Adrenal gland (tissue), 12 donors: ENCODE results near the gene AK8. TPM values are rescaled to one million over a fixed set of nuclear protein-coding genes. Genes with fewer than 3 reads are reported as not detected.

Experiments used
- DNase-seq, 7 donors: peaks; one replicate each; pipeline ENCODE4 v3.0.0-alpha.2; 2019 to 2020
- H3K27ac ChIP-seq, 5 donors: fragments of 200-600 bp; sonication (generic) in 4 of 5; 1 replicate in 3 of 5; 2 replicates in 2 of 5; pipeline versions ENCODE4 v1.5.1 to v1.8.0; 2016 to 2020; ENCODE audit warnings: mild to moderate bottlenecking in 1 of 5
- H3K27me3 ChIP-seq: fragments of 200-600 bp; 2 replicates; pipeline ENCODE4 v1.8.0; 2021
- H3K36me3 ChIP-seq, 2 donors: fragments of 200-600 bp; replicated peaks in 1 of 2; 1 replicate in 1 of 2; 2 replicates in 1 of 2; pipeline versions ENCODE4 v1.5.1 to v1.8.0; 2018 to 2022
- H3K4me1 ChIP-seq, 2 donors: fragments of 200-600 bp; replicated peaks in 1 of 2; 1 replicate in 1 of 2; 2 replicates in 1 of 2; pipeline versions ENCODE4 v1.5.1 to v1.8.0; 2018 to 2021
- H3K4me3 ChIP-seq, 4 donors: fragments of 200-600 bp; sonication (generic) in 3 of 4; one replicate each; pipeline ENCODE4 v1.5.1; 2016 to 2018
- H3K9me3 ChIP-seq, 3 donors: fragments of 200-600 bp; sonication (generic) in 1 of 3; replicated peaks in 1 of 3; 1 replicate in 2 of 3; 2 replicates in 1 of 3; pipeline versions ENCODE4 v1.5.1 to v1.8.0; 2016 to 2021
- CTCF ChIP-seq, 6 experiments: fragments of 450-650 bp in 4 of 6; fragments of 200-600 bp in 2 of 6; sonication (generic) in 1 of 6; IDR thresholded peaks; 1 replicate in 5 of 6; 2 replicates in 1 of 6; pipeline versions ENCODE4 v1.5.1 to v1.8.0; 2016 to 2021; ENCODE audit warnings: antibody characterized with exemption in 6 of 6, mild to moderate bottlenecking in 2 of 6, moderate library complexity in 1 of 6
- POLR2A ChIP-seq, 2 donors: fragments of 450-650 bp; IDR thresholded peaks; one replicate each; pipeline ENCODE4 v1.6.1; 2017; ENCODE audit warnings: antibody characterized with exemption in 2 of 2, mild to moderate bottlenecking in 2 of 2, moderate library complexity in 1 of 2
- WGBS, 4 donors: extraction: QIAGEN DNeasy Blood & Tissue Kit in 2 of 4; methylation state at CpG; one replicate each; pipeline versions ENCODE4 v1.1.5 to v1.1.7; 2013 to 2017; 5-methylcytosine and 5-hydroxymethylcytosine counted together
- intact Hi-C, 2 donors: fragments of 100-400 bp; cut with DNase I; formaldehyde crosslinking; loops; one replicate each; pipeline versions ENCODE4 v1.14.1 to v1.15.0; 2022 to 2023
- polyA plus RNA-seq, 3 donors: library from polyadenylated mRNA; stranded (reverse); fragments of 200-250 nt in 2 of 3; fragments of 350-450 nt in 1 of 3; fragmentation: Illumina TruSeq in 1 of 3; extraction: RNeasy Lipid Tissue Mini Kit (QIAGEN cat#74804) in 1 of 3; gene quantifications; one replicate each; pipeline ENCODE4 v1.2.3, GENCODE V29; 2013 to 2014
- total RNA-seq, 9 donors: library from RNA; depleted of rRNA in 4 of 9; stranded (reverse); fragments of >200 nt in 4 of 9; fragments of 120-200 nt in 1 of 9; fragmentation: NEBNext Ultra II Directional in 1 of 9; extraction: Animal tissue kit (Norgen Biotek cat#: 25700) in 1 of 9; gene quantifications; one replicate each; pipeline versions ENCODE4 v1.1.0 to v1.2.4, GENCODE V29; 2013 to 2023
- donor health status: healthy with polysubstance abuse.
- donor health status: Bipolar disorder and iron deficiency.
- donor health status: DM: yes; HTN: yes; CAD: no.
- donor health status: DM: no; HTN: no; CAD: no.
- donor health status: DM: no; HTN: no; CAD: no.
- donor health status: DM: yes; HTN: yes; CAD: no.

The AK8 gene
- total and polyA plus RNA-seq, 12 donors: 0.69 to 6.0 (median 1.5) TPM

- Histone ChIP-seq H3K27ac (no peak overlapping the region), H3K4me3 (no peak overlapping the region), H3K27me3 (no peaks in the 10 kb centered on the region), H3K9me3 (no peaks in the 10 kb centered on the region), H3K4me1 (peaks cover under 1 to 2% of the 10 kb centered on the region in 2 donors), H3K36me3 (no peaks in the 10 kb centered on the region)
- 80 to 89% (median 83%) methylated on average over 3 of the region's 3 CpGs for WGBS, 4 donors
- TF ChIP-seq POLR2A (IDR thresholded peaks at IDR 0.05) (no peak), CTCF (IDR thresholded peaks at IDR 0.05) (no peak)
- intact Hi-C loops: no loop called here
- DNase-seq: peak in 1 of 7 donors; percentile 5
These were observed 114.5 kb downstream of the AK8 start for GRCh38 chr9:132763574-132763973.

- DNase-seq: peak in 1 of 7 donors; percentile 28
- intact Hi-C loops: no loop called here
- WGBS, 4 donors: 87 to 96% (median 94%) methylated on average over 4 of the region's 4 CpGs
These were observed 115.2 kb downstream of the AK8 start for GRCh38 chr9:132762896-132763295.

GRCh38 chr9:132761602-132762001 lies 116.5 kb downstream of the AK8 start:
- Histone ChIP-seq H3K4me3 (no peak overlapping the region), H3K36me3 (no peaks in the 10 kb centered on the region), H3K27ac (no peak overlapping the region), H3K27me3 (no peaks in the 10 kb centered on the region), H3K9me3 (no peaks in the 10 kb centered on the region), H3K4me1 (no peaks in the 10 kb centered on the region)
- DNase-seq: no peak
- intact Hi-C loops: no loop called here
- TF ChIP-seq CTCF (IDR thresholded peaks at IDR 0.05): no peak
- TF ChIP-seq POLR2A (IDR thresholded peaks at IDR 0.05): no peak
- 36 to 81% (median 74%) methylated on average over 1 of the region's 1 CpG for WGBS, 4 donors

More at GRCh38 chr9:132762896-132763295, 115.2 kb downstream of the AK8 start:
- Histone ChIP-seq H3K27me3 (no peaks in the 10 kb centered on the region), H3K4me3 (no peak overlapping the region), H3K27ac (no peak overlapping the region), H3K9me3 (no peaks in the 10 kb centered on the region), H3K4me1 (no peaks in the 10 kb centered on the region), H3K36me3 (no peaks in the 10 kb centered on the region)
- TF ChIP-seq CTCF (IDR thresholded peaks at IDR 0.05): no peak
- TF ChIP-seq POLR2A (IDR thresholded peaks at IDR 0.05): no peak

- WGBS, 4 donors: 47 to 67% (median 64%) methylated on average over 1 of the region's 1 CpG
- intact Hi-C loops: no loop called here
These were observed 118.0 kb downstream of the AK8 start for GRCh38 chr9:132760057-132760456.

More at GRCh38 chr9:132760057-132760456, 118.0 kb downstream of the AK8 start:
- no peak overlapping the region for H3K27ac ChIP-seq
- no peaks in the 10 kb centered on the region for H3K27me3 ChIP-seq
- no peaks in the 10 kb centered on the region for H3K9me3 ChIP-seq
- DNase-seq: no peak
- TF ChIP-seq CTCF (IDR thresholded peaks at IDR 0.05) (no peak), POLR2A (IDR thresholded peaks at IDR 0.05) (no peak)
- no peak overlapping the region for H3K4me3 ChIP-seq
- no peaks in the 10 kb centered on the region for H3K36me3 ChIP-seq
- no peaks in the 10 kb centered on the region for H3K4me1 ChIP-seq
